SU-DHL-6 (cell line): ENCODE results near the gene KCNK15.

Experiments used
- EZH2phosphoT487 ChIP-seq: fragments of 200-600 bp; sonication (generic), shearing (Covaris generic); conservative IDR thresholded peaks from 2 replicates; pipeline ENCODE4 v1.6.1; 2018; ENCODE audit warnings: mild to moderate bottlenecking, antibody characterized with exemption, low read length, moderate library complexity, mixed read lengths
- TF ChIP-seq, protein P1 (sequence below): fragments of 200-600 bp; sonication (generic); IDR thresholded peaks from one replicate; pipeline ENCODE4 v1.5.1; 2017; ENCODE audit warnings: antibody characterized with exemption, mild to moderate bottlenecking, low read length, moderate library complexity; ENCODE audit not compliant: insufficient read depth, poor library complexity, severe bottlenecking

GRCh38 chr20:44758247-44759101, 12.8 kb downstream of the KCNK15 start:
- TF ChIP-seq, protein P1, sequence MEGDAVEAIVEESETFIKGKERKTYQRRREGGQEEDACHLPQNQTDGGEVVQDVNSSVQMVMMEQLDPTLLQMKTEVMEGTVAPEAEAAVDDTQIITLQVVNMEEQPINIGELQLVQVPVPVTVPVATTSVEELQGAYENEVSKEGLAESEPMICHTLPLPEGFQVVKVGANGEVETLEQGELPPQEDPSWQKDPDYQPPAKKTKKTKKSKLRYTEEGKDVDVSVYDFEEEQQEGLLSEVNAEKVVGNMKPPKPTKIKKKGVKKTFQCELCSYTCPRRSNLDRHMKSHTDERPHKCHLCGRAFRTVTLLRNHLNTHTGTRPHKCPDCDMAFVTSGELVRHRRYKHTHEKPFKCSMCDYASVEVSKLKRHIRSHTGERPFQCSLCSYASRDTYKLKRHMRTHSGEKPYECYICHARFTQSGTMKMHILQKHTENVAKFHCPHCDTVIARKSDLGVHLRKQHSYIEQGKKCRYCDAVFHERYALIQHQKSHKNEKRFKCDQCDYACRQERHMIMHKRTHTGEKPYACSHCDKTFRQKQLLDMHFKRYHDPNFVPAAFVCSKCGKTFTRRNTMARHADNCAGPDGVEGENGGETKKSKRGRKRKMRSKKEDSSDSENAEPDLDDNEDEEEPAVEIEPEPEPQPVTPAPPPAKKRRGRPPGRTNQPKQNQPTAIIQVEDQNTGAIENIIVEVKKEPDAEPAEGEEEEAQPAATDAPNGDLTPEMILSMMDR = no peak
- no peak for TF ChIP-seq EZH2phosphoT487
